Endothelial cell (in vitro differentiated cells): ENCODE measurements around the gene POLR1D. TPM values are rescaled to one million over a fixed set of nuclear protein-coding genes. Genes with fewer than 3 reads are reported as not detected.

Experiments used
- DNase-seq: peaks from one replicate; pipeline ENCODE4 v3.0.0; 2021; ENCODE audit warnings: low spot score
- H3K27ac Mint-ChIP-seq: one replicate; pipeline ENCODE4 v1.8.0; 2021; ENCODE audit warnings: mixed read lengths, inconsistent platforms; ENCODE audit not compliant: unreplicated experiment
- H3K27me3 Mint-ChIP-seq: one replicate; pipeline ENCODE4 v1.8.0; 2021; ENCODE audit warnings: mild to moderate bottlenecking, moderate library complexity, mixed read lengths, inconsistent platforms; ENCODE audit not compliant: unreplicated experiment
- H3K36me3 Mint-ChIP-seq: one replicate; pipeline ENCODE4 v1.8.0; 2021; ENCODE audit warnings: mild to moderate bottlenecking, low read depth, mixed read lengths, inconsistent platforms; ENCODE audit not compliant: unreplicated experiment
- H3K4me1 Mint-ChIP-seq: one replicate; pipeline ENCODE4 v1.8.0; 2021; ENCODE audit warnings: mild to moderate bottlenecking, mixed read lengths, inconsistent platforms; ENCODE audit not compliant: unreplicated experiment
- H3K4me3 Mint-ChIP-seq: one replicate; pipeline ENCODE4 v1.8.0; 2021; ENCODE audit warnings: mild to moderate bottlenecking, mixed read lengths, inconsistent platforms; ENCODE audit not compliant: unreplicated experiment
- H3K9me3 Mint-ChIP-seq: one replicate; pipeline ENCODE4 v1.8.0; 2021; ENCODE audit warnings: mixed read lengths, inconsistent platforms; ENCODE audit not compliant: unreplicated experiment
- CTCF ChIP-seq: fragments of 200-600 bp; sonication (generic); IDR thresholded peaks from one replicate; pipeline ENCODE4 v1.5.0; 2021; ENCODE audit warnings: antibody characterized with exemption; ENCODE audit not compliant: unreplicated experiment
- total RNA-seq: library from RNA; stranded (reverse); fragmentation: NEBNext Ultra II Directional; extraction: Animal tissue kit (Norgen Biotek cat#: 25700); gene quantifications from one replicate; pipeline ENCODE4 v1.2.1, GENCODE V29; 2021; ENCODE audit not compliant: unreplicated experiment

Gene POLR1D
- total RNA-seq, 1 donor from 2014 or later: 167 TPM

DNA sequence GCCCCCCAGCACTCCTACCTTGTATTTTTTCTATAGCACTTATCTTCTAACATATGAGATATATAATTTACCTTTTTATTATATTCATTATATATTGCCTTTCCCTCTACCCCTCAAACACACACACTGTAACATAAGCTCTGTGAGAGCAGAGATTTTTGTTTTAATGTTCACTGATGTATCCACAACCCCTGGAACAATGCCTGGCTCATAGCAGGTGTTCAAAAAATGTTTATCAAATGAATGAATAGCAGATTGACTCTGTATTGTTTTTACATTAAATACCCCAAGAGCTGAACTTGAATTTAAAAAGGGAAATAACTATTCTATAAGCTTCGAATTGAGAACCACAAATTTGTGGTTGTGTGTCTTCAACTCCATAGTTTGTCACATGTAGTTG is 11.0 kb downstream of the POLR1D start:
- Mint-ChIP-seq H3K9me3 (no peaks in the 10 kb centered on the region), H3K36me3 (no peaks in the 10 kb centered on the region), H3K27ac (no peak overlapping the region), H3K4me3 (no peak overlapping the region), H3K4me1 (peaks cover 16% of the 10 kb centered on the region), H3K27me3 (no peaks in the 10 kb centered on the region)
- TF ChIP-seq CTCF: no peak
- DNase-seq: no peak

- H3K4me1 Mint-ChIP-seq: peaks cover 26% of the 10 kb centered on the region
- no peak for DNase-seq
- peak overlapping the region; percentile 57 for H3K27ac Mint-ChIP-seq
- H3K9me3 Mint-ChIP-seq: no peaks in the 10 kb centered on the region
- no peak for TF ChIP-seq CTCF
- no peak overlapping the region for H3K4me3 Mint-ChIP-seq
- H3K27me3 Mint-ChIP-seq: no peaks in the 10 kb centered on the region
- no peaks in the 10 kb centered on the region for H3K36me3 Mint-ChIP-seq
These were observed 12.5 kb downstream of the POLR1D start for GRCh38 chr13:27634231-27634630.

DNA sequence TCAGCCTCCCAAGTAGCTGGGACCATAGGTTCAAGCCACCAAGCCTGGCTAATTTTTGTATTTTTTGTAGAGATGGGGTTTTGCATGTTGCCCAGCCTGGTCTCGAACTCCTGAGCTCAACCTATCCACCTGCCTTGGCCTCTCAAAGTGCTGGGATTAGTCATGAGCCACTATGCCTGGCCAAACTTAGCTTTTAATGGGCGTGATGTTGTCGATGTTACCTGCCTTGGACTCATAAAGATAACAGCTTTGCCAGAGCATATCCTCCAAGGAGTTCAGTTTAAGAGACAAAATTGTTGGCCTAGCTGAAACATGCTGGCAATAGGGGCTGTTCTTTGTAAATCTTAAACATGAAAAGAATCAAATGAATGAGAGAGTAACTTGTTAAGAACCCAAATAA is 13.1 kb downstream of the POLR1D start:
- no peak for DNase-seq
- no peak overlapping the region for H3K4me3 Mint-ChIP-seq
- no peak for TF ChIP-seq CTCF
- peaks cover 31% of the 10 kb centered on the region for H3K4me1 Mint-ChIP-seq
- H3K27me3 Mint-ChIP-seq: no peaks in the 10 kb centered on the region
- H3K27ac Mint-ChIP-seq: no peak overlapping the region
- no peaks in the 10 kb centered on the region for H3K9me3 Mint-ChIP-seq
- no peaks in the 10 kb centered on the region for H3K36me3 Mint-ChIP-seq

DNA sequence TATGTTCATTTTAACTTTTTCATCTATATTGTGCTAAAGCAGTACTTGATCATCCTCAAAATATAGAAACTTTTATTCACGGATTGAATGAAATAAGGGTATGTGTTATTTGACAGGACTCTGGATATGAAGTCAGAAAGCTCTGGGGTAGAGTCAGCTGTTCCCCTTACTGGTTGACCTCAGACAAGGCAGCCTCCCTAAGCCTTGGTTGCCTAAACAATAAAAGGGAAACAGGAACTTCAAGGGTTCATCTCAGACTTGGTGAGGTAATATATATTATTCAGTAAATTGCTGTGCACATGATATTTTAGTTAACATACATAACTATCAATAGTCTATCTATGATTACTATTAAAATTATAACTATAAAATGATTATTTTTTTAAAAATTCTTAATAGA is 13.6 kb downstream of the POLR1D start:
- TF ChIP-seq CTCF: no peak
- peaks cover 36% of the 10 kb centered on the region for H3K4me1 Mint-ChIP-seq
- H3K27me3 Mint-ChIP-seq: no peaks in the 10 kb centered on the region
- H3K9me3 Mint-ChIP-seq: no peaks in the 10 kb centered on the region
- no peak overlapping the region for H3K4me3 Mint-ChIP-seq
- no peaks in the 10 kb centered on the region for H3K36me3 Mint-ChIP-seq
- H3K27ac Mint-ChIP-seq: no peak overlapping the region
- no peak for DNase-seq

- no peak for TF ChIP-seq CTCF
- Mint-ChIP-seq H3K9me3 (no peaks in the 10 kb centered on the region), H3K27me3 (no peaks in the 10 kb centered on the region), H3K4me3 (no peak overlapping the region), H3K27ac (peak overlapping the region; percentile 53), H3K4me1 (peaks cover 37% of the 10 kb centered on the region), H3K36me3 (no peaks in the 10 kb centered on the region)
- no peak for DNase-seq
These were observed 15.0 kb downstream of the POLR1D start for GRCh38 chr13:27636589-27637288.
